ENCODE data around the gene ILF2.

ILF2 gene

GRCh38 chr1:153687346-153688125 is 16.7 kb upstream of the ILF2 start:
- no peak overlapping the region for H3K4me3 ChIP-seq (ENCODE audit: low read length)
- no peak for DNase-seq (ENCODE audit: low read depth)
- no peak for TF ChIP-seq CTCF (IDR thresholded peaks at IDR 0.05; ENCODE audit: insufficient read depth, low read depth, low read length, missing control alignments)

GRCh38 chr1:153685544-153686340 is 14.9 kb upstream of the ILF2 start:
- H3K4me3 ChIP-seq (ENCODE audit: low read length), result no peak overlapping the region
- DNase-seq (ENCODE audit: low read depth), result no peak
- TF ChIP-seq CTCF (IDR thresholded peaks at IDR 0.05; ENCODE audit: insufficient read depth, low read depth, low read length, missing control alignments), result no peak

- TF ChIP-seq CTCF (IDR thresholded peaks at IDR 0.05; ENCODE audit: insufficient read depth, low read depth, low read length, missing control alignments), result no peak
Measured at GRCh38 chr1:153684892-153685291, 14.1 kb upstream of the ILF2 start.

GRCh38 chr1:153683854-153684253 is 13.1 kb upstream of the ILF2 start:
- TF ChIP-seq CTCF (IDR thresholded peaks at IDR 0.05; ENCODE audit: insufficient read depth, low read depth, low read length, missing control alignments), result no peak
- peak; percentile 81 for DNase-seq (ENCODE audit: low read depth)

More at GRCh38 chr1:153684892-153685291, 14.1 kb upstream of the ILF2 start:
- DNase-seq (ENCODE audit: low read depth), result no peak
- no peak overlapping the region for H3K4me3 ChIP-seq (ENCODE audit: low read length)

GRCh38 chr1:153682730-153683129 is 11.9 kb upstream of the ILF2 start:
- no peak for DNase-seq (ENCODE audit: low read depth)
- no peak overlapping the region for H3K4me3 ChIP-seq (ENCODE audit: low read length)
- TF ChIP-seq CTCF (IDR thresholded peaks at IDR 0.05; ENCODE audit: insufficient read depth, low read depth, low read length, missing control alignments), result no peak

More at GRCh38 chr1:153683854-153684253, 13.1 kb upstream of the ILF2 start:
- H3K4me3 ChIP-seq (ENCODE audit: low read length), result no peak overlapping the region

GRCh38 chr1:153680120-153680403 is 9.3 kb upstream of the ILF2 start:
- TF ChIP-seq CTCF (IDR thresholded peaks at IDR 0.05; ENCODE audit: insufficient read depth, low read depth, low read length, missing control alignments), result no peak
- H3K4me3 ChIP-seq (ENCODE audit: low read length), result no peak overlapping the region

More at GRCh38 chr1:153680120-153680403, 9.3 kb upstream of the ILF2 start:
- DNase-seq (ENCODE audit: low read depth), result no peak

Data from epithelial cell of esophagus (primary cell).